H1 (cell line): ENCODE results near the gene PBX1. TPM values are rescaled to one million over a fixed set of nuclear protein-coding genes. Genes with fewer than 3 reads are reported as not detected.

ENCODE experiments used
- CTCF ChIA-PET: fragments of 300-600 bp; sonication (Branson Sonifier 250); formaldehyde crosslinking; loops from one replicate; lab custom pipeline; 2021; ENCODE audit not compliant: partially characterized antibody; lab: Charles Lee
- POLR2A ChIA-PET: fragments of 300-600 bp; sonication (Branson Sonifier 250); formaldehyde crosslinking; loops from one replicate; lab custom pipeline; 2021; ENCODE audit warnings: inconsistent platforms; ENCODE audit not compliant: partially characterized antibody; lab: Charles Lee
- DNase-seq, 2 experiments: peaks; one replicate each; pipeline versions ENCODE4 v3.0.0 to v3.0.0-alpha.2; 2010 to 2022; ENCODE audit warnings: low spot score in 2 of 2, low read depth in 1 of 2, mixed read lengths in 1 of 2
- FAIRE-seq: peaks from 2 replicates; lab custom pipeline; 2011; peaks lifted over from hg19 to GRCh38; lab: Jason Lieb, UNC
- H2AFZ ChIP-seq: 2 replicates; pipeline ENCODE4 v1.8.1; 2012; ENCODE audit warnings: low read length, inconsistent platforms
- H2AK5ac ChIP-seq: 2 replicates; pipeline ENCODE4 v1.6.1; 2013; ENCODE audit warnings: low read depth, low read length
- H2BK120ac ChIP-seq: replicated peaks from 2 replicates; pipeline ENCODE3; 2013; ENCODE audit warnings: low read depth, low read length, inconsistent platforms
- H2BK12ac ChIP-seq: 2 replicates; pipeline ENCODE4 v1.6.1; 2013; ENCODE audit warnings: low read depth, low read length
- H2BK15ac ChIP-seq: 2 replicates; pipeline ENCODE4 v1.6.1; 2013; ENCODE audit warnings: low read length
- H2BK20ac ChIP-seq: 2 replicates; pipeline ENCODE4 v1.6.1; 2013; ENCODE audit warnings: low read length
- H2BK5ac ChIP-seq: 2 replicates; pipeline ENCODE4 v1.6.1; 2013; ENCODE audit warnings: low read depth, low read length
- H3K14ac ChIP-seq: 2 replicates; pipeline ENCODE4 v1.6.1; 2013; ENCODE audit warnings: inconsistent platforms; ENCODE audit not compliant: insufficient read length
- H3K18ac ChIP-seq: 2 replicates; pipeline ENCODE4 v1.6.1; 2013; ENCODE audit warnings: low read length; ENCODE audit errors: extremely low read depth
- H3K23ac ChIP-seq: 2 replicates; pipeline ENCODE4 v1.6.1; 2013; ENCODE audit warnings: inconsistent platforms; ENCODE audit not compliant: insufficient read length
- H3K23me2 ChIP-seq: 2 replicates; pipeline ENCODE4 v1.6.1; 2013; ENCODE audit warnings: low read depth, low read length
- H3K27ac ChIP-seq: 2 replicates; pipeline ENCODE4 v1.6.1; 2011; ENCODE audit warnings: low read depth, low read length, inconsistent platforms
- H3K27me3 ChIP-seq, 4 experiments: replicated peaks in 1 of 4; 1 replicate in 1 of 4; 2 replicates in 3 of 4; pipeline versions ENCODE4 v1.6.1 to v1.8.1; 2011 to 2013; ENCODE audit warnings: low read length in 3 of 4, mild to moderate bottlenecking in 3 of 4, inconsistent platforms in 2 of 4, mixed read lengths in 2 of 4, moderate library complexity in 1 of 4; ENCODE audit not compliant: control insufficient read depth in 3 of 4, insufficient read depth in 3 of 4; ENCODE audit errors: extremely low read depth in 1 of 4
- H3K36me3 ChIP-seq, 4 experiments: 2 replicates each; pipeline versions ENCODE4 v1.6.1 to v1.8.1; 2011 to 2013; ENCODE audit warnings: mild to moderate bottlenecking in 4 of 4, low read length in 3 of 4, moderate library complexity in 2 of 4, control low read depth in 1 of 4, inconsistent platforms in 1 of 4; ENCODE audit not compliant: insufficient read depth in 4 of 4, control insufficient read depth in 2 of 4
- H3K4ac ChIP-seq: replicated peaks from 2 replicates; pipeline ENCODE3; 2013; ENCODE audit warnings: low read length, low read depth, mixed read lengths, inconsistent platforms; ENCODE audit not compliant: insufficient read length
- H3K4me1 ChIP-seq, 4 experiments: replicated peaks in 1 of 4; 1 replicate in 1 of 4; 2 replicates in 3 of 4; pipeline versions ENCODE4 v1.6.1 to v1.8.1; 2011 to 2013; ENCODE audit warnings: low read length in 3 of 4, inconsistent platforms in 2 of 4, mixed read lengths in 1 of 4; ENCODE audit not compliant: insufficient read depth in 4 of 4, control insufficient read depth in 3 of 4
- H3K4me2 ChIP-seq, 2 experiments: 2 replicates each; pipeline versions ENCODE4 v1.6.1 to v1.8.1; 2011 to 2013; ENCODE audit warnings: low read depth in 2 of 2, low read length in 2 of 2, control low read depth in 1 of 2, inconsistent platforms in 1 of 2, mild to moderate bottlenecking in 1 of 2; ENCODE audit not compliant: insufficient read depth in 1 of 2
- H3K4me3 ChIP-seq, 4 experiments: fragments of 200-600, 300-600 bp in 1 of 4; sonication (generic), shearing (Covaris generic), sonication (Bioruptor Twin) in 1 of 4; 2 replicates each; pipeline versions ENCODE4 v1.5.1 to v1.8.1; 2011 to 2016; ENCODE audit warnings: low read length in 4 of 4, low read depth in 3 of 4, control low read depth in 2 of 4, inconsistent platforms in 2 of 4, mild to moderate bottlenecking in 2 of 4, mixed read lengths in 1 of 4, moderate library complexity in 1 of 4; ENCODE audit not compliant: insufficient read depth in 2 of 4; ENCODE audit errors: extremely low read depth in 1 of 4
- H3K56ac ChIP-seq: replicated peaks from 2 replicates; pipeline ENCODE3; 2013; ENCODE audit warnings: low read depth, mild to moderate bottlenecking, mixed read lengths, low read length, inconsistent platforms; ENCODE audit not compliant: insufficient read length
- H3K79me1 ChIP-seq: 2 replicates; pipeline ENCODE4 v1.6.1; 2013; ENCODE audit warnings: low read depth, low read length, control low read depth
- H3K79me2 ChIP-seq, 2 experiments: 2 replicates each; pipeline versions ENCODE4 v1.6.1 to v1.8.1; 2012 to 2013; ENCODE audit warnings: low read length in 2 of 2, mild to moderate bottlenecking in 2 of 2, inconsistent platforms in 1 of 2; ENCODE audit not compliant: insufficient read depth in 2 of 2, control insufficient read depth in 1 of 2
- H3K9ac ChIP-seq, 4 experiments: replicated peaks in 1 of 4; 1 replicate in 1 of 4; 2 replicates in 3 of 4; pipeline versions ENCODE4 v1.6.1 to v1.8.1; 2011 to 2013; ENCODE audit warnings: low read depth in 3 of 4, low read length in 3 of 4, control low read depth in 2 of 4, mild to moderate bottlenecking in 2 of 4, moderate library complexity in 2 of 4, inconsistent platforms in 1 of 4; ENCODE audit errors: extremely low read depth in 1 of 4
- H3K9me3 ChIP-seq, 2 experiments: 2 replicates each; pipeline versions ENCODE4 v1.6.1 to v1.8.1; 2012 to 2013; ENCODE audit warnings: mild to moderate bottlenecking in 2 of 2, moderate library complexity in 2 of 2, control low read depth in 1 of 2, inconsistent platforms in 1 of 2, low read depth in 1 of 2, low read length in 1 of 2, mixed read lengths in 1 of 2; ENCODE audit not compliant: insufficient read depth in 2 of 2
- H4K20me1 ChIP-seq, 2 experiments: replicated peaks in 1 of 2; 2 replicates each; pipeline versions ENCODE3 to v1.8.1; 2011 to 2013; ENCODE audit warnings: inconsistent platforms in 2 of 2, low read length in 2 of 2, mild to moderate bottlenecking in 1 of 2; ENCODE audit not compliant: insufficient read depth in 2 of 2, control insufficient read depth in 1 of 2
- H4K5ac ChIP-seq: 2 replicates; pipeline ENCODE4 v1.6.1; 2013; ENCODE audit warnings: low read length, low read depth, mixed read lengths, inconsistent platforms; ENCODE audit not compliant: insufficient read length
- H4K8ac ChIP-seq: 2 replicates; pipeline ENCODE4 v1.8.0; 2013; ENCODE audit warnings: mild to moderate bottlenecking, moderate library complexity, low read length, inconsistent platforms; ENCODE audit not compliant: insufficient read depth; ENCODE audit errors: extremely low read depth
- H4K91ac ChIP-seq: replicated peaks from 2 replicates; pipeline ENCODE3; 2013; ENCODE audit warnings: low read length, mixed read lengths, inconsistent platforms; ENCODE audit not compliant: insufficient read length
- BACH1 ChIP-seq: IDR thresholded peaks from 2 replicates; pipeline ENCODE4 v1.6.1; 2012; ENCODE audit warnings: low read length, improper control_type of control experiment
- CHD2 ChIP-seq: IDR thresholded peaks from 2 replicates; pipeline ENCODE4 v1.6.1; 2012; ENCODE audit warnings: low read length, improper control_type of control experiment
- E2F6 ChIP-seq: IDR thresholded peaks from 2 replicates; pipeline ENCODE4 v1.6.1; 2012; ENCODE audit warnings: inconsistent platforms
- EZH2 ChIP-seq: fragments of 200-600 bp; sonication (generic); IDR thresholded peaks from 2 replicates; pipeline ENCODE4 v1.7.1; 2012; ENCODE audit warnings: low read depth, mild to moderate bottlenecking, moderate library complexity, low read length, inconsistent platforms; ENCODE audit not compliant: severe bottlenecking
- HDAC2 ChIP-seq, 2 experiments: fragments of 300-600 bp in 1 of 2; sonication (generic) in 1 of 2; IDR thresholded peaks; 2 replicates each; pipeline ENCODE4 v1.6.1; 2011 to 2012; ENCODE audit warnings: low read depth in 2 of 2, low read length in 2 of 2, mild to moderate bottlenecking in 2 of 2, moderate library complexity in 2 of 2, borderline replicate concordance in 1 of 2, inconsistent platforms in 1 of 2
- RFX5 ChIP-seq: IDR thresholded peaks from 2 replicates; pipeline ENCODE4 v1.6.1; 2011; ENCODE audit warnings: low read depth, low read length, improper control_type of control experiment, borderline replicate concordance
- TAF1 ChIP-seq: IDR thresholded peaks from 2 replicates; pipeline ENCODE4 v1.6.1; 2011; ENCODE audit warnings: mild to moderate bottlenecking, low read depth, low read length
- WGBS, 2 experiments: shearing (Covaris generic) in 1 of 2; methylation state at CpG; one replicate each; pipeline versions ENCODE4 v1.1.6 to v1.1.7; 2013 to 2015; ENCODE audit warnings: low lambda C conversion rate in 2 of 2, mixed read lengths in 2 of 2, inconsistent platforms in 1 of 2, low coverage in 1 of 2, missing lambda C conversion rate in 1 of 2; ENCODE audit not compliant: insufficient replicate concordance in 2 of 2, insufficient coverage in 1 of 2, insufficient read length in 1 of 2; ENCODE audit errors: extremely low coverage in 1 of 2, missing lambda C conversion rate in 1 of 2; 5-methylcytosine and 5-hydroxymethylcytosine counted together
- polyA plus RNA-seq, 7 experiments: library from polyadenylated mRNA; depleted of rRNA in 3 of 7; stranded (reverse) in 5 of 7; unstranded in 2 of 7; fragments of >200 nt in 5 of 7; fragments of 200-250 nt in 2 of 7; gene quantifications; 1 replicate in 5 of 7; 2 replicates in 1 of 7; 4 replicates in 1 of 7; pipeline versions ENCODE4 v1.2.1 to v1.2.3, GENCODE V29; 2011 to 2013; ENCODE audit warnings: missing spikeins in 2 of 7, mixed read lengths in 2 of 7
- total RNA-seq: library from RNA; stranded (reverse); fragmentation: NEBNext Ultra II Directional; extraction: Animal tissue kit (Norgen Biotek cat#: 25700); gene quantifications from 2 replicates; pipeline ENCODE4 v1.2.1, GENCODE V29; 2021

Gene PBX1
- total and polyA plus RNA-seq, 2 of the 8 experiments (the other 6 are each of a cell fraction or from before 2014, with no cell fraction given): 87.4 to 124 TPM

GRCh38 chr1:164792410-164793004, 233.5 kb downstream of the PBX1 start:
- no peak overlapping the region for H3K14ac ChIP-seq
- no peak overlapping the region for H2BK120ac ChIP-seq
- no peaks in the 10 kb centered on the region for H3K27me3 ChIP-seq
- no peak overlapping the region for H3K56ac ChIP-seq
- H3K36me3 ChIP-seq: peaks cover 5 to 21% (median 14%) of the 10 kb centered on the region in 4 experiments
- ChIA-PET POLR2A (no interaction called here), CTCF (interaction anchor here (1.2 to 1.5 kb wide), 3 partner anchors 9 to 174 kb away, joined by 3 to 4 read pairs (median 3); no protein-coding TSS in a partner anchor)
- H3K79me2 ChIP-seq: peaks cover 3 to 46% of the 10 kb centered on the region in 2 experiments; a peak in 3 of 4 replicates
- H3K23ac ChIP-seq: no peak overlapping the region
- no peak overlapping the region for H2BK20ac ChIP-seq
- WGBS, 2 experiments: 95% methylated on average over 20 of the region's 21 CpGs; no CpG with 5 or more reads in 1 of the 2 experiments
- no peaks in the 10 kb centered on the region for H3K23me2 ChIP-seq
- no peak overlapping the region for H2BK12ac ChIP-seq
- H4K8ac ChIP-seq: no peak overlapping the region
- no peak overlapping the region for H2AFZ ChIP-seq
- FAIRE-seq (no peak), DNase-seq (no peak)
- H2AK5ac ChIP-seq: no peak overlapping the region
- H3K79me1 ChIP-seq: no peaks in the 10 kb centered on the region; the same call in 1 of the 2 replicates
- H3K27ac ChIP-seq: no peak overlapping the region
- no peak overlapping the region for H2BK15ac ChIP-seq
- no peak overlapping the region for H4K5ac ChIP-seq
- H3K4me2 ChIP-seq: no peak overlapping the region
- TF ChIP-seq E2F6 (no peak), RFX5 (no peak), BACH1 (no peak), HDAC2 (IDR thresholded peaks at IDR 0.05; ENCODE audit: borderline replicate concordance in 1 of 2, low read depth in 2 of 2, low read length in 2 of 2) (no peak), EZH2 (no peak), TAF1 (no peak), CHD2 (no peak)
- H3K9ac ChIP-seq: no peak overlapping the region
- no peak overlapping the region for H3K4me3 ChIP-seq
- H4K20me1 ChIP-seq: peaks cover 2 to 4% of the 10 kb centered on the region in 2 experiments
- H4K91ac ChIP-seq: no peak overlapping the region
- no peak overlapping the region for H3K4ac ChIP-seq
- peaks cover 0 to 8% (median 3%) of the 10 kb centered on the region in 4 experiments; a peak in 4 of 7 replicates for H3K4me1 ChIP-seq
- no peaks in the 10 kb centered on the region for H3K9me3 ChIP-seq
- no peak overlapping the region for H2BK5ac ChIP-seq
- no peak overlapping the region for H3K18ac ChIP-seq
